Kidney (tissue), 14 donors: ENCODE results near the gene TRMT1. TPM values are rescaled to one million over a fixed set of nuclear protein-coding genes. Genes with fewer than 3 reads are reported as not detected.

ENCODE experiments used
- DNase-seq, 5 donors: peaks; one replicate each; pipeline ENCODE4 v3.0.0-alpha.2; 2013 to 2020
- FAIRE-seq: peaks from 2 replicates; lab custom pipeline; 2012; peaks lifted over from hg19 to GRCh38; lab: Jason Lieb, UNC
- H3K27ac ChIP-seq, 2 donors: one replicate each; pipeline ENCODE4 v1.7.0; 2013; ENCODE audit warnings: low read depth in 2 of 2, low read length in 2 of 2, inconsistent platforms in 1 of 2
- H3K27me3 ChIP-seq: one replicate; pipeline ENCODE4 v1.7.1; 2013; ENCODE audit warnings: low read length, inconsistent platforms; ENCODE audit not compliant: control insufficient read depth, insufficient read depth
- H3K36me3 ChIP-seq, 3 donors: one replicate each; pipeline versions ENCODE4 v1.7.0 to v1.7.1; 2013; ENCODE audit warnings: low read length in 3 of 3, control low read depth in 1 of 3, inconsistent platforms in 1 of 3; ENCODE audit not compliant: insufficient read depth in 3 of 3, control insufficient read depth in 2 of 3
- H3K4me1 ChIP-seq, 3 donors: one replicate each; pipeline versions ENCODE4 v1.7.0 to v1.7.1; 2013; ENCODE audit warnings: low read length in 3 of 3, inconsistent platforms in 1 of 3, low read depth in 1 of 3; ENCODE audit not compliant: control insufficient read depth in 2 of 3, insufficient read depth in 2 of 3
- H3K4me3 ChIP-seq, 3 donors: one replicate each; pipeline versions ENCODE4 v1.7.0 to v1.8.1; 2013; ENCODE audit warnings: low read length in 3 of 3, control low read depth in 1 of 3, inconsistent platforms in 1 of 3
- H3K9ac ChIP-seq, 3 donors: one replicate each; pipeline versions ENCODE4 v1.7.0 to v1.7.1; 2013; ENCODE audit warnings: low read length in 3 of 3, control low read depth in 1 of 3, inconsistent platforms in 1 of 3
- H3K9me3 ChIP-seq, 3 donors: one replicate each; pipeline versions ENCODE4 v1.7.0 to v1.7.1; 2013; ENCODE audit warnings: low read length in 3 of 3, control low read depth in 1 of 3, inconsistent platforms in 1 of 3; ENCODE audit not compliant: control insufficient read depth in 2 of 3, insufficient read depth in 1 of 3
- intact Hi-C: fragments of 100-400 bp; cut with DNase I; formaldehyde crosslinking; loops from one replicate; pipeline ENCODE4 v1.11.1; 2022
- polyA plus RNA-seq: library from polyadenylated mRNA; stranded (reverse); fragments of 350-450 nt; fragmentation: Illumina TruSeq; extraction: RNeasy Lipid Tissue Mini Kit (QIAGEN cat#74804); gene quantifications from one replicate; pipeline ENCODE4 v1.2.3, GENCODE V29; 2014; ENCODE audit warnings: low read depth, low replicate concordance; ENCODE audit not compliant: insufficient read depth
- total RNA-seq: library from RNA; stranded (reverse); fragmentation: NEBNext Ultra II Directional; extraction: Animal tissue kit (Norgen Biotek cat#: 25700); gene quantifications from one replicate; pipeline ENCODE4 v1.2.1, GENCODE V29; 2021
- TF ChIP-seq, protein P1 (sequence below): IDR thresholded peaks from 3 replicates; pipeline ENCODE4 v1.5.1; 2012; ENCODE audit warnings: mild to moderate bottlenecking, moderate library complexity, borderline replicate concordance; ENCODE audit not compliant: insufficient read depth; ENCODE audit errors: extremely low read depth
- donor health status: control.
- donor health status: control.
- donor health status: control.
- donor health status: control.
- donor health status: control.
- donor health status: DM: yes; HTN: yes; CAD: no.
- donor health status: Normal renal cell carcinoma (clear cell type).

TRMT1 gene
- total and polyA plus RNA-seq, 2 donors from 2014 or later = 22.7 to 40.0 TPM

DNA sequence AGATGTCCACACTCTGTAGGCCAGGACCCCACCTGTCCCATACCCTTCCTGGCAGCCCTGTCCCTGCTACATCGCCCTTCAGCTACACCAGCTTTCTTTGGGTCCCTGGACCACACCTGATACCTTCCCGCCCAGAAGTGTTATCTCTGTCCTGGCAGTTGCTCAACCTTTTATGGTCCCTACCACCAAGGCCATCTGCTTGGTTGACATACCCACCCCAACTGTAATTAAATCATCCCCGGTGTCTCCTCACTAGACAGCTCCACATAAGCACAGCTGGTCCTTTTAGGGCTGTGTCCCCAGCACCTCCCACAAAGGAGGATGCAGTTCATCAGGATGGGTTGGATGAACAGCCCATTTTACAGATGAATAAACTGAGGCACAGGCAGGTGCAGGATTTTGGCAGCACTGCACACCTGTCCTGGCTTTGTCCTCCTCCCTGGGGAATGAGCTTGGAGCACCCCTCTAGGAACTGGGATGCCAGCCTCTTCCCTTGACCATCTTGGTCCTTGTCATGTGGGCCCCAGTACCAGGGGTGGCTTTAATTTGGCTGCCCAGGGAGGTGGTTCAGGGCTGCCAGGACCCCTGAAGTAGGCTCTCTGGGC is 14.4 kb upstream of the TRMT1 start:
- TF ChIP-seq, protein P1, sequence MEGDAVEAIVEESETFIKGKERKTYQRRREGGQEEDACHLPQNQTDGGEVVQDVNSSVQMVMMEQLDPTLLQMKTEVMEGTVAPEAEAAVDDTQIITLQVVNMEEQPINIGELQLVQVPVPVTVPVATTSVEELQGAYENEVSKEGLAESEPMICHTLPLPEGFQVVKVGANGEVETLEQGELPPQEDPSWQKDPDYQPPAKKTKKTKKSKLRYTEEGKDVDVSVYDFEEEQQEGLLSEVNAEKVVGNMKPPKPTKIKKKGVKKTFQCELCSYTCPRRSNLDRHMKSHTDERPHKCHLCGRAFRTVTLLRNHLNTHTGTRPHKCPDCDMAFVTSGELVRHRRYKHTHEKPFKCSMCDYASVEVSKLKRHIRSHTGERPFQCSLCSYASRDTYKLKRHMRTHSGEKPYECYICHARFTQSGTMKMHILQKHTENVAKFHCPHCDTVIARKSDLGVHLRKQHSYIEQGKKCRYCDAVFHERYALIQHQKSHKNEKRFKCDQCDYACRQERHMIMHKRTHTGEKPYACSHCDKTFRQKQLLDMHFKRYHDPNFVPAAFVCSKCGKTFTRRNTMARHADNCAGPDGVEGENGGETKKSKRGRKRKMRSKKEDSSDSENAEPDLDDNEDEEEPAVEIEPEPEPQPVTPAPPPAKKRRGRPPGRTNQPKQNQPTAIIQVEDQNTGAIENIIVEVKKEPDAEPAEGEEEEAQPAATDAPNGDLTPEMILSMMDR = no peak
- Histone ChIP-seq H3K9me3 (no peaks in the 10 kb centered on the region), H3K36me3 (peaks cover 0 to 5% (median 2%) of the 10 kb centered on the region in 3 donors), H3K9ac (no peak overlapping the region), H3K27me3 (no peaks in the 10 kb centered on the region), H3K4me1 (no peaks in the 10 kb centered on the region), H3K4me3 (no peak overlapping the region), H3K27ac (no peak overlapping the region)
- DNase-seq (no peak), FAIRE-seq (no peak)
- intact Hi-C loops = no loop called here

DNA sequence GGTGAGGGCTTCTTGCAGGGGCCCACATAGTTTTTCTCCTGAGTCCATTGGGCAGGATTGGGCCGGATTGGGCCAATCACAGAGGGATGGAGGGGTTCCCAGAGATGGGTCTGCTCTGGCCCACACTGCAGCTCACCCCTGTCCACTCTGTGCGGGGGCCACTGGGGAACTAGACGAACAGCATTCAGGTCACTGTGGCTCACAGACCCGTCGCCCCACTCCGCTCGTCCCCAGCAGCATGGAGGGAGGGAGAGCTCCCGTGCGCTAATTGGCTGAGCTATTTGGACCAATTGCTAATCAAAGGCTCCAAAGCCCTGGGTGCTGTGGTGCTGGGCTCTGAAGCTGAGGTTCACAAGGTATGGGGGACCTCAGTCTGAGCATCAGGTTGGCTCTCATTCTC is 12.8 kb upstream of the TRMT1 start:
- FAIRE-seq (no peak), DNase-seq (no peak)
- Histone ChIP-seq H3K4me1 (no peaks in the 10 kb centered on the region), H3K27me3 (no peaks in the 10 kb centered on the region), H3K4me3 (no peak overlapping the region), H3K9ac (no peak overlapping the region), H3K27ac (no peak overlapping the region), H3K9me3 (no peaks in the 10 kb centered on the region), H3K36me3 (peaks cover 0 to 3% (median 0%) of the 10 kb centered on the region in 3 donors)
- intact Hi-C loops = no loop called here
- TF ChIP-seq, protein P1 = no peak

- no peak overlapping the region for H3K9ac ChIP-seq
- FAIRE-seq = no peak
Observed at GRCh38 chr19:13128583-13128982, 12.0 kb upstream of the TRMT1 start.

More at GRCh38 chr19:13128583-13128982, 12.0 kb upstream of the TRMT1 start:
- no peaks in the 10 kb centered on the region for H3K9me3 ChIP-seq
- no peaks in the 10 kb centered on the region for H3K27me3 ChIP-seq
- no peak overlapping the region for H3K27ac ChIP-seq
- no peak for DNase-seq
- H3K4me1 ChIP-seq = no peaks in the 10 kb centered on the region
- peaks cover 0 to 3% (median 0%) of the 10 kb centered on the region in 3 donors for H3K36me3 ChIP-seq
- TF ChIP-seq, protein P1 = no peak
- no peak overlapping the region for H3K4me3 ChIP-seq
- intact Hi-C loops = no loop called here
